ENCODE results near the gene PRRT1B.

The PRRT1B gene

GRCh38 chr9:131554087-131554842 lies 8.9 kb downstream of the PRRT1B start:
- TF ChIP-seq CTCF (IDR thresholded peaks at IDR 0.05; ENCODE audit: control insufficient read depth, extremely low read depth, insufficient read depth), result no peak
- DNase-seq (ENCODE audit: low read depth), result no peak
- H3K4me3 ChIP-seq (ENCODE audit: low read depth, low read length), result no peak overlapping the region

GRCh38 chr9:131554843-131555351 lies 9.6 kb downstream of the PRRT1B start:
- TF ChIP-seq CTCF (IDR thresholded peaks at IDR 0.05; ENCODE audit: control insufficient read depth, extremely low read depth, insufficient read depth), result no peak
- DNase-seq (ENCODE audit: low read depth), result no peak
- H3K4me3 ChIP-seq (ENCODE audit: low read depth, low read length), result no peak overlapping the region

- DNase-seq (ENCODE audit: low read depth), result no peak
- H3K4me3 ChIP-seq (ENCODE audit: low read depth, low read length), result no peak overlapping the region
- TF ChIP-seq CTCF (IDR thresholded peaks at IDR 0.05; ENCODE audit: control insufficient read depth, extremely low read depth, insufficient read depth), result no peak
These were observed 10.7 kb downstream of the PRRT1B start for GRCh38 chr9:131555841-131556673.

- no peak for DNase-seq (ENCODE audit: low read depth)
- TF ChIP-seq CTCF (IDR thresholded peaks at IDR 0.05; ENCODE audit: control insufficient read depth, extremely low read depth, insufficient read depth), result no peak
- H3K4me3 ChIP-seq (ENCODE audit: low read depth, low read length), result no peak overlapping the region
These were observed 12.7 kb downstream of the PRRT1B start for GRCh38 chr9:131557855-131558548.

GRCh38 chr9:131559421-131560000 lies 14.2 kb downstream of the PRRT1B start:
- no peak for TF ChIP-seq CTCF (IDR thresholded peaks at IDR 0.05; ENCODE audit: control insufficient read depth, extremely low read depth, insufficient read depth)
- no peak for DNase-seq (ENCODE audit: low read depth)
- no peak overlapping the region for H3K4me3 ChIP-seq (ENCODE audit: low read depth, low read length)

Data from LNCaP clone FGC (cell line).